GM21381 (cell line): ENCODE results near the gene ANGPTL8.

ENCODE experiments used
- ATAC-seq: cut with Tn5 transposase; IDR thresholded peaks from one replicate; pipeline ENCODE4 v1.9.1; 2021; ENCODE audit warnings: mild to moderate bottlenecking, moderate library complexity; ENCODE audit not compliant: unreplicated experiment

ANGPTL8 gene, protein sequence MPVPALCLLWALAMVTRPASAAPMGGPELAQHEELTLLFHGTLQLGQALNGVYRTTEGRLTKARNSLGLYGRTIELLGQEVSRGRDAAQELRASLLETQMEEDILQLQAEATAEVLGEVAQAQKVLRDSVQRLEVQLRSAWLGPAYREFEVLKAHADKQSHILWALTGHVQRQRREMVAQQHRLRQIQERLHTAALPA

DNA sequence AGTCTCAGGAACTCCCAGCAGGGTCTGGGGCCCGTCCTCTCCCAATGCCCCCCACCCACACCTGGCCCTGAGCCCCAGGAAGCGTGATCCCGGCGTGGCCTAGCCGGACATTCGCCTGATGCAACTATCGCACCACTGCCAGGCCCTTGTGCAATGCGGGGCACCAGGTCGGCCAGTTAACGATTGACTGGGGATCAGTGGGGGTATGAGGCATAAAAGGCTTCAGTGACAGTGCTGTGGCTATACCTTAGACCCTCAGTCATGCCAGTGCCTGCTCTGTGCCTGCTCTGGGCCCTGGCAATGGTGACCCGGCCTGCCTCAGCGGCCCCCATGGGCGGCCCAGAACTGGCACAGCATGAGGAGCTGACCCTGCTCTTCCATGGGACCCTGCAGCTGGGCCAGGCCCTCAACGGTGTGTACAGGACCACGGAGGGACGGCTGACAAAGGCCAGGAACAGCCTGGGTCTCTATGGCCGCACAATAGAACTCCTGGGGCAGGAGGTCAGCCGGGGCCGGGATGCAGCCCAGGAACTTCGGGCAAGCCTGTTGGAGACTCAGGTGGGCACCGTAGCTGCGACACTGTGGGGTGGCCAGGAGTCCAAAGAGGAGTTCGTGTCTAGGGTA is at the start of gene ANGPTL8:
Gene ANGPTL8, plus strand, starts transcription at position 243 of the 624 bp plus-strand sequence. Its CDS starts 19 bp downstream, at position 262.
- no peak for ATAC-seq

DNA sequence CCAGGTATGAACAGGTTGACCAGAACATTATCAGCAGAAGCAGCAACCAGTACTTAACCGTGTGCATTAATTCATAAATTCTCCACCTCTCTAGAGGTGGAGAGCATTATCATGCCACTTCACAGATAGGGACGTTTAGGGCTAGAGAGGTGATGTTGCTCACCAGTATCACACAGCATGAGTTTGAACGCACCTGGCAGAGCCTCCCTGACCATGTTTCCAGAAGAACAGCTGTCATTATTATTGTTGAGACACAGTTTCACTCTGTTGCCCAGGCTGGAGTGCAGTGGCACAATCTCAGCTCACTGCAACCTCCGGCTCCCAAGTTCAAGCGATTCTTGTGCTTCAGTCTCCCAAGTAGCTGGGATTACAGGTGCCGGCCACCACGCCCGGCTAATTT is 48.9 kb upstream of the ANGPTL8 start:
- ATAC-seq, result no peak

DNA sequence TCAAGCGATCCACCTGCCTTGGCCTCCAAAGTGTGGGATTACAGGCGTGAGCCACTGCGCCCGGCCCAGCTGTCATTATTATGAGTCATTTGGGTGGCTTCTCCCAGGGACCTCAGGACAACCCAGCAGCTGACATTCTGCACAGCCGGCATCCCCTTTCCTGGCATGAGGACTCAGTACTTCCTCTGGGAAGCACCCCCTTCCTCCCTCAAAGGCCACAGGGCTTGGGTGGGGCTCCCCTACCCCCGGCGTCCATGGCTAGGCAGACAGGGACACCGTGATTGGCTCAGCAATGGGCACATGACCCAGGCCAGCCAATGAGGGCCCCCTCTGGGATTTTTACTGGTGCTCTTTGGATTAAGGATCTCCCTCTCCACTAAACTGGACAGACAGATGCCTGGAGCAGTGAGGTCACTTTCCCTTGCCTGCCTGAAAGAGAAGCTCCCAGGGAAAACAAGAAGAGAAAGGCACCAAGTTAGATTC is 48.1 kb upstream of the ANGPTL8 start:
- no peak for ATAC-seq

DNA sequence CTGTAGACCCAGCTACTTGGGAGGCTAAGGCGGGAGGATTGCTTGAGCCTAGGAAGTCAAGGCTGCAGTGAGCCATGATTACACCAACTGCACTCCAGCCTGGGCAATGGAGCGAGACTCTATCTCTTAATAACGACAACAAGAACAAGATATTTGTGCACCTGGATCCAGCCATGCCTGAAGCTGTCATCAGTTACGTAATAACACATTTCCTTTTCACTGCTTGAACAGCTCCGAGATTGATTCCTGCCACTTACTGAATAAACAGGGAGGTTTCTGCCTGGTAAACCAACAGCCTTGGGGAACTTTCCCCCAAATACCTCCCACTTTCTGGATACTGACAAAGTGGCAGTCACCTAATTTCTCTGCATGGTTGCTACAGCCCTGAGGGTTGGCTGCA is 47.5 kb upstream of the ANGPTL8 start:
- no peak for ATAC-seq

DNA sequence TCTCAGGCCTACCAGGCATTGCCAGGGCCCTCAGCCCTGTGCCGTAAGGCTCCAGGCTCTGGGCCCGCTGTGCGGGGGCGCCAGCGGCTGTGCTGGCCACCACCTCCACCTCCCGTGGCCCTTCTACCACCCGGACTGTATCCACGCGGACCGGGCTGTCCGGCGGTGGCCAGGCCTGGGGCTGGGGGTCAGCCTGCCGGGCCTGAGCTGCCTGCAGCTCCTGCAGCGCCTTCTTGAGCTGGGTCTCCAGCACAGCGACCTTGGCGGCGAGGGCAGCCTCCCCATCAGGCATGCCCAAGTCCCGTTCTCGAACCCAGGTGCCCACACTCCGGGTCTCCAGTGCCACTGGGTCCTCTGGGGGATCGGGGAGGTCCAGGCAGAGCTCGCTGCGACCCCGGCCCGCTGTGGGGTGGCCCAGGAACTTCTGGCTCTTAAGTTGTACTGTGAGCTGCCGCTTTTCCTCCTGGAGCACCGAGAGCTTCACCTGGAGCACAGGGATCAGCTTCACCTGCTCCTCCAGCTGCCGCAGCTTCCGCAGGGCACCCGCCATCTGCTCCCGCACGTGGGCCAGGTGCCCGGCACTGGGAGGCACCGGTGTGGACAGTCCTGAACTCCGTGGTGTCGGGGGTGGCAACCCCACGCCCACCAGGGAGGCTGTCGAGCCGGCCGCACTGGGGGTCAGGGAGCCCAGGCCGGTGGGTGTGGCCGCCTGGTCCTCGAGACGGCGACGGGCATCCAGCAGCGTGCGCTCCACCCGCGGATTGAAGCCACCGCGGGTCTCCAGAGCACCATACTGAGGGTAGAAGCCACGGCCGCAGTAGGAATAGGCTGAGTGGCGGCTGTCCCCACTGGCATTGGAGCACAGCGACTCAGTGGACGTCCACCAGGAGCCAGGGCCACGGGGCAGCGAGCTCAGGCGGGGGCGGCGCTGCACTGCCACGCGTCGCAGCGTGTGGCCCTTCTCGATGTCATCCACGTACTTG is 46.2 kb upstream of the ANGPTL8 start:
- no peak for ATAC-seq

DNA sequence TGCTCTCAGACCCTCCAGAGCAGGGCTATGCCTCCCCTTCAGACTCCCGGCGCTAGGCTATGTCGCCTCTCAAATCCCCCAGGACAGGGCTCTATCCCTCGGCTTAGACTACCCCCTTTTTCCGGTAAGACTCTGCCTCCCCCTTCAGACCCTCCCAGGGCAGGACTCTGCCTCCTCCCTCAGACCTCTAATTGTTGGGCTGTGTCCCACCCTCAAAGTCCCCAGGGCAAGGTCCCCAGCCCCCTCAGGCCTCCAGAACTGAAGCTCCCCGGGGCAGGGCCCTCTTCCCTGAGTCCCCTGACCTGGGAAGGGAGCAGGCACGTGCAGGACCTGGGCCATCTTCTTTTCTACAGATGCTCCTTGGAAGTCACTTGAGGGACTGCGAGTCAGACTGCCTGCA is 45.2 kb upstream of the ANGPTL8 start:
- ATAC-seq, result no peak

DNA sequence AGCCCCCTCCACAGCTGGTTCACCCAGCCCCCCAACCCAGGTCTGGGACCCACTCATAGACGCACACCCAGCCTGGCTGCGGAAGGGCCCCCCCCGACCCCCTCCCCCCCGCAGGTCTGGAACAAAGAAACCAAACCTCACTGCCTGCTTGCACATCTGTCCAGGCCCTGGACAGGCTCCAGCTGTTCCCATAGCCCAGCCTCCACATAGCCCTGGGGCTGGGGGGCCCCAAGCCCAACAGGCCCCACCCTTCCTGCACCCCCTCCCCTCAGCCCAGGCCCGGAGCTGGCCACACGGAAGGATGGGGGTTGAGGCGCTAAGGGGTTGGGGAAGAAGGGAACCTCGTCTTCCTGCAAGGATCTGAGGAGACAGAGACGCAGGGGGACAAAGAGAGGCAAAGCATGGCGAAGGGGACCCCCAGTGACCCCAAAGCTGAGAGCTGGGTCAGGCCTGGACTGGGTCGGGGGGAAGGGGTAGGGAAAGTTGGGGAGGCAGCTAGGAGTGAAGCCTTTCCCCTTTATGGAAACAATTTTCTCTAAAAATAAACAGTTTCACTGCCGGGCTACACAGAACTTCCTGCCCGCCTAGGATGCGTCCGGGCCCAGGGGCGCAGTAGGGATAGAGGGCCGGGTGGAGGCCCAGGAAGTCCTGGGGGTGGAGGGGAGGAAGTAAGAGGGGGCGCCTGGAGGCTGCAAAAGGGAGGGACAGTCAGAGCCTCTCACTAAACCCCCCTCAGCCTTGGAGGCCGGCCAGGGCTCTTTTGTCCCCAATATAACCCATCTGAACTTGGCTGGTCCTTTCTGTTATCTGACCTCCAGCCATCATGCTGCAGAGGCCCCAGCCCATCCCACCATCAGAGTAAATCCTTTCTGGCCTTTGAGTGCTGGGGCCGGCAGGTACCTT is 44.5 kb upstream of the ANGPTL8 start:
- ATAC-seq, result no peak

DNA sequence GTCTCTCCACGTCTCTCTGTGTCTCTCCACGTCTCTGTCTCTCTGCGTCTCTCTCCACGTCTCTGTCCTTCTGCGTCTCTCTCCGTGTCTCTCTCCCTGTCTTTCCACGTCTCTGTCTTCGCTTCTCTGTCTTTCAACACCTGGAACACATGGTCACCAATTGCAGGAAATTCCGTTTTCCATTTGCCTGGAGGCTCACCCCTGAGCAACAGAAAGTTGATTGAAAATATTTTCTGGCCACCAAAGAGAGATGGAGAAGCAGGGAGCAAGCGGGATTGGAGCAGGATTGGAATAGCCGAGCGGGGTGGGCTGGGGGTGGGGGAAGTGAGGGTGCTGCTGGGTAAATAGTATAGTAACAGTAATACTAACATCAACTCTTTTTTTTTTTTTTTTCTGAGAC is 43.7 kb upstream of the ANGPTL8 start:
- no peak for ATAC-seq

DNA sequence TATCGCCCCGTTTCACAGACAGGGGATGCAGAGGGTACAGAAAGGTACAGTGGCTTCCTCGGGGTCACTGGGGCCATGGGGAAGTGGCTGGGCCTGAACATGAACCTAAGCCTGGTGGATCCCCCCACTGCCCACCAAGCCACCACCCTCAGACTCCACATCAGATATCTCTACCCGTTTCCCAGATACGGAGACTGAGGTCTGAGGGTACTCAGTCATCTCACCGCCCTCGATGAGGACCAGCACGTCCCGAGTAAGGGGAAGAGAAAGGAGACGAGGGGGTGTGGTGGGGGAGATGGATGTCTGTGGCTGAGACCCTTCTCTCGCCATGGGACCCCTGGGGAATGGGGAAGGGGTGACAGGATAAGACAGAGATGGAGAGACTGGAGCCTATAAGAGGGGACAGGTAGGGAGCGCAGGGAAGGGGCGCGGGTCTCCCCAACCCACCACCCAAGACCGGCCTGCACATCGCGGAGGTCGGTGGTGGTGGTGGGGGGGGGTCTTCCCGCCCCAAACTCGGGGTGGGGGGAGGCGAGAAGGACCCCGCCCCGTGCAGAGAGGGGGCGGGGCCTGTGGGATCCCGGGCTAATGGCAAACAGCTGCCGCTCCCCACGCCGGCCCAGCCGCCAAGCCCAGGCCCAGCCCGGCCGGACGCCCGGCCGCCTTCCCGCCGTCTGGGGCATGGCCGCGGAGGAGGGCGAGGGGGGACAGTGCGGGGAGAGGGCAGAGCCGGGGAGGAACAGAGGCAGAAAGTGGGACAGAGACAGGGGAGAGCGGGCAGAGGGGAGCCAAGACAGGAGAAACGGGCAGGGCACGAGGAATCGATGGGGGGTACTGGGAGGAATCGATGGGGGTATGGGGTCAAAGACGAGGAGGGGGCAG is 42.8 kb upstream of the ANGPTL8 start:
- no peak for ATAC-seq

DNA sequence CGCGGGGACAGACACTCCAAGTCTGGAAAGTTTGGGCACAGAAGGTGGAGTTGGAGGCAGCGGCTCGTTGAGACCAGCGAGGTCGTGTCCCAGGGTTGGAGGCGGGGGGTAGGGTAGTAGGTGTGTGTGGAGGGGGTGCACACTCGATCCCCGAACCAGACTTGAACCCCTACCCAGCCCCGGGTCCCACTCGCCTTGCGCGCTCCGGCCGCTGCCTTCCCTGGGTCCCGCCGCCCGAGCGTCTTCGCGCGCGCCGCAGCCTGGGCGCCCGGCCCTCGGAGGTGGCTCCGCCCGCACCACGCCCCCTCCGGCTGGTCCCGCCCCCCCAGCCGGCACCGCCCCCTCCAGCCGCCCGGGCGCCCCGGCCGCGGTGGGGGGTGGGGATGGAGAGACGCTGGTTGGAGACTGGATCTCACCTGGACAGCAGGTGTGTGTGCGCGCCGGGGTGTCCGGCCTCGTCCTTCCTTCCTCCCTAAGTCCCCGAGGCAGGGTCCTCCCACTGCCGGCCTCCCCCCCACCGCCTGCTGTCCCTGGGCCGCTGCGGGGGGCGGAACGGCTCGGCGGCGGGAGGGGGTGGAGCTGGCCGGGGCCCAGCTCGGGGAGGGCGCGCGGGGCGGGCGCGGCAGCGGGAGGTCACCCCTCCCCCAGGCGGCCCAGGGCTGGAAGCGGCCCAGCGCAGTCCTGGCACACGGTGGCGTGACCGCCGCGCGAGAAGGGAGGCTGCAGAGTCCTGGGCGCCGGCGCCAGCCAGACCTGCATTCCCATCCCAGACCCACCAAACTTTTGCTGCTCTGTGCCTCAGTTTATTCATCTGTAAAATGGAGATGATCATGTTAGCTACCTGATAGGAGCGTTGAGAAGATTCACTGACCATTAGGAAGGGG is 41.9 kb upstream of the ANGPTL8 start, which contains the start of gene KANK2:
Gene KANK2, minus strand, starts transcription at position 255 of the 884 bp plus-strand sequence. CDS start 3,034 bp downstream, outside the sequence.
- ATAC-seq, result peak; percentile 75

DNA sequence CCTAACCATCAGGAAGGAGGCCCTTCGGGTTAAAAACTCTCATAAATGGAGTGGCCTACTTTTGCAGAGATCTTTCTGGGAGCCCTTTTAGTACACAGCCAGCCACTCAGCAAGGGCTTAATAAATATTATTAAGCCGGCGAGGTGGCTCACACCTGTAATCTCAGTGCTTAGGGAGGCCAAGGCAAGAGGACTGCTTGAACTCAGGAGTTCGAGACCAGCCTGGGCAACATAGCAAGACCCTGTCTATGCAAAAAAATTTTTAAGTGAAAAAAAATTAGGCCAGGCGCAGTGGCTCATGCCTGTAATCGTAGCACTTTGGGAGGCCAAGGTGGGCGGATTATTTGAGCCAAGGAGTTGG is 41.3 kb upstream of the ANGPTL8 start:
- ATAC-seq, result no peak

DNA sequence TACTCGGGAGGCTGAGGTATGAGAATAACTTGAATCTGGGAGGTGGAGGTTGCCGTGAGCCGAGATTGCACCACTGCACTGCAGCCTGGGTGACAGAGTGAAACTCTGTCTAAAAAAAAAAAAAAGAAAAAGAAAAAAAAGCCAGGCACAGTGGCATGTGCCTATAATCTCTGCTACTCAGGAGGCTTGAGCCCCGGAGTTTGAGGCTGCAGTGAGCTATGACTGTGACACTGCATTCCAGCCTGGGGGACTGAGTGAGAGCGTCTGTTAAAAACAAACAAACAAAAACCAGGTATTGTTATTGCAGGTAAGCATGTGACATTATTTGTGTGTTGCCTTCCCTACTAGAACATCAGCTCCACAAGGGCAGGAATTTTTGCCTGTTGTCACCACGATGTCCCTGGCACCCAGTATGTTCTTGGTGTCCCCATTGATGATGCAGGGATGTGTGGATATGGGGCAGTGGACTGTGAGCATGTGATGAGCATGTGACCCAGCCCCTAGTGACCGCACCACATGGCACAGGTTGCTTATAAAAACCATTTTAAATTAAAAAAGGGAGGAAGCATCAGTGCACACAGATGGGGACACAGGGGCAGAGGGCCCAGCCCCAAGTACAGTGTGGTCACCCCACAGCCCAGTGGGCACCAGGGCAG is 40.5 kb upstream of the ANGPTL8 start:
- ATAC-seq, result no peak

DNA sequence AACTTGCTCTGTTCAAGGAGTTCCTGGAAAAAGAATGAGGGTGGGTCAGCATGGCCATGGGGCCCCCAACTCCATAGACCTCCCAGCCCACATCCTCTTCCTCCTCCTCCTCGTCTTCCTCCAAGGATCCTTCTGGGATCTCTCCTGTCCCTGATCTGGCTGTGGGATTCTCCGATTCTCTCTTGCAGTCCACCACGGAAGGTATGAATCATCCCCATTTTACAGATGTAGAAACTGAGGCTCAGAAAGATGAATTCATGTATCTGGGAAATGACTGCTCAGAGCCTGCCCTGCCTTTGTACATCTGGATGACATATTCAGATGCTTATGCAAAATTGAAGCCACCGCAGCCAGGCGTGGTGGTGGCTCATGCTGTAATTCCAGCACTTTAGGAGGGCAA is 39.9 kb upstream of the ANGPTL8 start:
- ATAC-seq, result no peak

DNA sequence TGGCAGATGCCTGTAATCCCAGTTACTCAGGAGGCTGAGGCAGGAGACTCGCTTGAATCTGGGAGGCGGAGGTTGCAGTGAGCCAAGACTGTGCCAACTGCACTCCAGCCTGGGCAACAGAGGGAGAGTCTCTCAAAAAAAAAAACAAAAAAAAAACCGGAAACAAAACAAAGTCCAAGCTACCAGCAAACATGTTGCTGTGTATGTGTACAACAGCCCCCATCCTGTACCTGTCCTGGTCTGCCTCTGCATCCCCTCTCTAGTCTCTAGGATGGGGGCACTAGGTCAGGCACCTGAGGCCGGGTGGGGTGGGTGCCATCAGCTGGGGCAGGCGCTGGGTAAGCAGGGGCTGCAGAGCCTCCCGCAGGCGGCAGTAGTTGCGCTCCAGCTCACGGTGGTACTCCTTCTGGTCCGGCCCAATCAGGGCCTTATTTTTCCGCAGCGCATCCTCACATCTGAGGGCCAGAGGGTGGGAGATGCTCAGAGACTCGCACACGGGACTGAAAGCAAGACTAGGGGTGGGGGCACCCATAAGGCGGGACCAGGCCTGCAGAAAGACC is 39.3 kb upstream of the ANGPTL8 start:
- no peak for ATAC-seq

DNA sequence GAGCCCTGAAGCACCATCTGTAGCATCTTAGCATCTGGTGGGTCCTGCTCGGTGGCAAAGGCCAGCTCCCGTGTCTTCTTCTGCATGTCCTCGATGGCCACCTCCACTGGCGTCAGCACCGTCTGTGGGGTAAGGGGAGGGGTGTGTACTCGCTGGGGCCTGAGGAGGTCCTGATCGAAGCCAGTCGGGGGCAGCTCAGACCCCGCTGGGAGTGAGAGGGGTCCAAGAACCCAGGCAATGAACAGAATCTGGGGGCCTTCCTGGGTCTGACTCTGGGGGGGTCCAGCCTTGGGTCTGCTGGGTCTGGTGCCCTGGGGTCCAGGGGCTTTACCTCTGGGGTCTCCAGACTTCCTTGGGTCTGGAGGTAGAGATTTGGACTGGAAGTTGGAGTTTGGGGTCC is 38.5 kb upstream of the ANGPTL8 start:
- ATAC-seq, result no peak

DNA sequence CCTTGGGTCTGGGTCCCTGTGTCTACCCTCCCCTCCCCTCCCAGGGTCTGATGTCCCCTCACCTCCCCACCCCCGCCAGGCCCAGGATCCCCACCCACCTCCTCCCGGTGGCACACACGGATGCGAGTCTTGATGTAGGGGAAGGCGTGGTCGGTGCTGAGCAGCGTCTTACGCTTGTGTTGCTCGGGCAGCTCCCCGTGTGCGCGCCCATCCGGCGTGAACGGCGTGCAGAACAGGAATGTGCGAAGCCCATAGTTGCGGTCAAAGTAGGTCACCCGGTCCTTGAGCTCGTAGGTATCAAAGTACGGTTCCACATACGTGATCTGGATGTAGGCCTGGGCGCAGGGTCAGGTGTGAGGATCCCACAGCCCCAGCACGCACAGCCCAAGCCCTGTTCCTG is 37.6 kb upstream of the ANGPTL8 start:
- no peak for ATAC-seq

DNA sequence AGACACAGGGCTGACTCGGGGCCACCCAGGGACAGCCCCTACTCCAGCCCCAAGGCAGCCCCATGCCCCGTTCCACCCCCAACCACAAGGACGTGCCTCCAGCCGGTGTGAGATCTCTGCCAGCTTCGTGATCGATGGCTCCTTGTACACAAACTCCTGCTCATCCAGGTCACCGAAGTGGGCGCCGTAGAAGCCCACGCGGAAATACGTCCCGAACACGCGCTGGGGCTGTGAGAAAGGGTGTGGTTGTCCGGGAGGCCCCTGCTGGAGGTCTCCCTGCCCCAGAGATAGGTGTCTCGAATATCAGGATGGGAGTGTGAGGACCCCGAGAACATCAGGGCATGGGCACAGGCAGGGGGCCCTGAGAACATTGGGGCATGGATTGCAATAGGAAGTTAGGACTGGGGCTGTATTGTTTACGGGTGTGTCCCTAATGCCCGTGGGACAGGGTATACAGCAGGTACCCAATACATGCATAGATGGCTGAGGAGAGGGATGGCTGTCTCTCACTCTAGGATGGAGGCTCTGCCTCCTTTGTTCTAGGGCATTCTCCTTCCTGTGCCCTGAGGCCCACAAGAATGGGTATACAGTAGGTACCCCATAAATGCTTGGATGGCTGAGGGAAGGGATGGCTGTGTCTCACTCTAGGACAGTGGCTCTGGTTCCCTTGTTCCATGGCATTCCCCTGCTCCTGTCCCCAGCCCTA is 36.8 kb upstream of the ANGPTL8 start:
- no peak for ATAC-seq
